K562 (cell line): ENCODE data around the gene ITPR1. TPM values are rescaled to one million over a fixed set of nuclear protein-coding genes. Genes with fewer than 3 reads are reported as not detected.

Experiments
- CEBPG ChIP-seq, 3 experiments: fragments of 200-800 bp in 1 of 3; sonication (Bioruptor generic) in 1 of 3; sonication (generic) in 1 of 3; formaldehyde crosslinking in 1 of 3; IDR thresholded peaks in 2 of 3; conservative IDR thresholded peaks in 1 of 3; 2 replicates each; pipeline versions ENCODE4 v1.6.1 to v1.8.0; 2016 to 2022; ENCODE audit warnings: missing compliant biosample characterization in 2 of 3, missing genetic modification characterization in 2 of 3, mild to moderate bottlenecking in 1 of 3, missing genetic modification reagents in 1 of 3
- DNMT1 ChIP-seq: fragments of 450-650 bp; IDR thresholded peaks from 2 replicates; pipeline ENCODE4 v1.6.1; 2016; ENCODE audit warnings: antibody characterized with exemption, mild to moderate bottlenecking
- ELF4 ChIP-seq: fragments of 450-650 bp; formaldehyde crosslinking; IDR thresholded peaks from 2 replicates; pipeline ENCODE4 v1.4.0; 2022; ENCODE audit warnings: missing genetic modification characterization
- ETS1 ChIP-seq: conservative IDR thresholded peaks from 2 replicates; pipeline ENCODE4 v1.6.1; 2011; ENCODE audit warnings: low read depth, mild to moderate bottlenecking, low read length; ENCODE audit not compliant: control insufficient read depth
- HOMEZ ChIP-seq: fragments of 250-450 bp; sonication (Bioruptor Pico); IDR thresholded peaks from 2 replicates; pipeline ENCODE4 v1.4.0; 2020; ENCODE audit warnings: mild to moderate bottlenecking, moderate library complexity
- RFX7 ChIP-seq: fragments of 250-450 bp; sonication (Bioruptor Pico); IDR thresholded peaks from 2 replicates; pipeline ENCODE4 v1.5.1; 2021; ENCODE audit warnings: mild to moderate bottlenecking
- SMARCE1 ChIP-seq: fragments of 450-650 bp; IDR thresholded peaks from 2 replicates; pipeline ENCODE4 v1.7.1; 2016; ENCODE audit warnings: mild to moderate bottlenecking
- SOX6 ChIP-seq: fragments of 450-650 bp; IDR thresholded peaks from 2 replicates; pipeline ENCODE4 v1.6.1; 2014; ENCODE audit warnings: mild to moderate bottlenecking
- ZBTB12 ChIP-seq: fragments of 250-450 bp; sonication (Bioruptor Pico); IDR thresholded peaks from 2 replicates; pipeline ENCODE4 v1.4.0; 2020
- ZFPM2 ChIP-seq: fragments of 250-450 bp; sonication (Bioruptor Pico); IDR thresholded peaks from 2 replicates; pipeline ENCODE4 v1.5.1; 2022; ENCODE audit warnings: mild to moderate bottlenecking
- ZNF551 ChIP-seq: fragments of 250-450 bp; sonication (Bioruptor Pico); IDR thresholded peaks from 2 replicates; pipeline ENCODE4 v1.5.0; 2021; ENCODE audit warnings: mild to moderate bottlenecking, moderate library complexity
- ZNF561 ChIP-seq: fragments of 450-650 bp; formaldehyde crosslinking; conservative IDR thresholded peaks from 2 replicates; pipeline ENCODE4 v1.4.0; 2020; ENCODE audit warnings: mild to moderate bottlenecking, moderate library complexity
- polyA plus RNA-seq, 8 experiments: library from polyadenylated mRNA; depleted of rRNA in 4 of 8; stranded (reverse) in 5 of 8; unstranded in 3 of 8; fragments of >200 nt; fragmentation: Nextera tagmentation in 2 of 8; fragmentation: Illumina TruSeq in 1 of 8; extraction: Ambion mirVana in 2 of 8; extraction: Trizol in 1 of 8; gene quantifications; 2 replicates each; pipeline versions ENCODE4 v1.2.1 to v1.2.3, GENCODE V29; 2011 to 2014; ENCODE audit warnings: inconsistent platforms in 1 of 8, missing spikeins in 1 of 8
- total RNA-seq, 7 experiments: library from RNA; depleted of rRNA in 6 of 7; stranded (reverse); fragments of >200 nt in 6 of 7; fragmentation: Illumina TruSeq in 2 of 7; extraction: Trizol in 2 of 7; gene quantifications; 2 replicates each; pipeline versions ENCODE4 v1.2.1 to v1.2.3, GENCODE V29; 2011 to 2021; ENCODE audit warnings: low replicate concordance in 1 of 7

Gene ITPR1
- total and polyA plus RNA-seq, 9 of the 15 experiments (the other 6 are each of a cell fraction or from before 2014, with no cell fraction given), result 22.4 to 40.0 (median 27.4) TPM

- TF ChIP-seq HOMEZ (CRISPR knock-in tag), result no peak
- no peak for TF ChIP-seq ZNF551 (CRISPR knock-in tag)
- TF ChIP-seq SOX6, result peak; percentile 43; the same call in 1 of the 2 replicates
- no peak for TF ChIP-seq DNMT1
- TF ChIP-seq RFX7 (CRISPR knock-in tag), result no peak
- TF ChIP-seq ETS1, result no peak
- no peak for TF ChIP-seq CEBPG (CRISPR knock-in tag; IDR thresholded peaks at IDR 0.05)
- peak; percentile 65 to 67 for TF ChIP-seq CEBPG (tag; conservative IDR thresholded peaks at IDR 0.05 in 1 of 2, IDR thresholded peaks at IDR 0.05 in 1 of 2)
- no peak for TF ChIP-seq ZNF561 (CRISPR knock-in tag)
- no peak for TF ChIP-seq ZFPM2 (CRISPR knock-in tag)
- no peak for TF ChIP-seq ELF4 (CRISPR knock-in tag)
- no peak for TF ChIP-seq ZBTB12 (CRISPR knock-in tag)
- TF ChIP-seq SMARCE1, result peak; percentile 27; the same call in 1 of the 2 replicates
Measured at GRCh38 chr3:4525560-4526223, 32.5 kb downstream of the ITPR1 start (continued).
